Stimulated activated naive CD4-positive, alpha-beta T cell (primary cell): ENCODE results near the gene USP17L17.
"Not testable (repeated sequence)": the region's sequence is repeated elsewhere in the genome, so short reads cannot be mapped to it uniquely, and the experiment has no call there.

Source experiments
- DNase-seq, 6 experiments: peaks; one replicate each; lab custom pipeline; 2025; lab: John Stamatoyannopoulos, UW

Gene USP17L17, protein sequence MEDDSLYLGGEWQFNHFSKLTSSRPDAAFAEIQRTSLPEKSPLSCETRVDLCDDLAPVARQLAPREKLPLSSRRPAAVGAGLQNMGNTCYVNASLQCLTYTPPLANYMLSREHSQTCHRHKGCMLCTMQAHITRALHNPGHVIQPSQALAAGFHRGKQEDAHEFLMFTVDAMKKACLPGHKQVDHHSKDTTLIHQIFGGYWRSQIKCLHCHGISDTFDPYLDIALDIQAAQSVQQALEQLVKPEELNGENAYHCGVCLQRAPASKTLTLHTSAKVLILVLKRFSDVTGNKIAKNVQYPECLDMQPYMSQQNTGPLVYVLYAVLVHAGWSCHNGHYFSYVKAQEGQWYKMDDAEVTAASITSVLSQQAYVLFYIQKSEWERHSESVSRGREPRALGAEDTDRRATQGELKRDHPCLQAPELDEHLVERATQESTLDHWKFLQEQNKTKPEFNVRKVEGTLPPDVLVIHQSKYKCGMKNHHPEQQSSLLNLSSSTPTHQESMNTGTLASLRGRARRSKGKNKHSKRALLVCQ

DNA sequence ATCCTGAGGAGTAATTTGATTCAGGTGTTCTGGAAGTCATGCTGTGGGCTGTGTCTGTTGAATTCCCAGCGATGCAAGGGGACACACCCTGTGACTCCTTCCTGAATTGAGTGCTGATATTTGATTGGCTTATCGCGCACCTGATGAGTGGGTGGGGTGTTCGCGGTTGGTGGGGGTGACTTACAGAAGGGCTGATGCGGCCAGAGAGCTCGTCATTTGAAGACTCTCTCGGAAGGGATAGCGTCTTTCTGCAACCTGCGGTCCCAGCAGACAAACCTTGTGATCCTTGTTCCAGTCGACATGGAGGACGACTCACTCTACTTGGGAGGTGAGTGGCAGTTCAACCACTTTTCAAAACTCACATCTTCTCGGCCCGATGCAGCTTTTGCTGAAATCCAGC, at the start of gene USP17L17:
USP17L17 (plus strand) TSS at position 301 of the 400 bp plus-strand sequence; CDS start at position 301, 0 bp downstream.
- DNase-seq = not testable (repeated sequence)

DNA sequence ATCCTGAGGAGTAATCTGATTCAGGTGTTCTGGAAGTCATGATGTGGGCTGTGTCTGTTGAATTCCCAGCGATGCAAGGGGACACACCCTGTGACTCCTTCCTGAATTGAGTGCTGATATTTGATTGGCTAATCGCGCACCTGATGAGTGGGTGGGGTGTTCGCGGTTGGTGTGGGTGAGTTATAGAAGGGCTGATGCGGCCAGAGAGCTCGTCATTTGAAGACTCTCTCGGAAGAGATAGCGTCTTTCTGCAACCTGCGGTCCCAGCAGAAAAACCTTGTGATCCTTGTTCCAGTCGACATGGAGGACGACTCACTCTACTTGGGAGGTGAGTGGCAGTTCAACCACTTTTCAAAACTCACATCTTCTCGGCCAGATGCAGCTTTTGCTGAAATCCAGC, 33.3 kb upstream of the USP17L17 start, which contains the start of gene USP17L10:
USP17L10 (plus strand) TSS at position 301 of the 400 bp plus-strand sequence; CDS start at position 301, 0 bp downstream.
- not testable (repeated sequence) for DNase-seq

DNA sequence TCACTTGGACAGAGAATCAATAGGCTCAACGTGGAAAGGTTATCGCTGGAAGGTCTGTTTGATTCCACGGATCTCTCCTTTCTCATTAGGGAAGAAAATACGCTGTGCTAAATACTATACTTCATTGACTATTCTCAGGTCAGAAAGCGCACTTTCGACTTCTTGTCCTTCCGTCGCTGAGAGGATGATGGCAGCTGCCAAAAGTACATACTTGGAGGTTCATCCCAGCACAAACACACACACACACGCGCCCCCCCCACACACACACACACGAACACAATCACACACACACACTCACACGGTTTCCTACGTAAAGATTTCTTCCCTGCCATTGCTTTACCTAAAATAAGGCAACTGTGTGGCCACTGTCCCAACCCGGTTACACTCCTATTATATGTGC, 29.0 kb upstream of the USP17L17 start:
- DNase-seq = not testable (repeated sequence)

DNA sequence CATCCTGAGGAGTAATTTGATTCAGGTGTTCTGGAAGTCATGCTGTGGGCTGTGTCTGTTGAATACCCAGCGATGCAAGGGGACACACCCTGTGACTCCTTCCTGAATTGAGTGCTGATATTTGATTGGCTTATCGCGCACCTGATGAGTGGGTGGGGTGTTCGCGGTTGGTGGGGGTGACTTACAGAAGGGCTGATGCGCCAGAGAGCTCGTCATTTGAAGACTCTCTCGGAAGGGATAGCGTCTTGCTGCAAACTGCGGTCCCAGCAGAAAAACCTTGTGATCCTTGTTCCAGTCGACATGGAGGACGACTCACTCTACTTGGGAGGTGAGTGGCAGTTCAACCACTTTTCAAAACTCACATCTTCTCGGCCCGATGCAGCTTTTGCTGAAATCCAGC, 28.6 kb upstream of the USP17L17 start, which contains the start of gene USP17L11:
USP17L11 (plus strand) TSS at position 301 of the 400 bp plus-strand sequence; CDS start at position 301, 0 bp downstream.
- not testable (repeated sequence) for DNase-seq

DNA sequence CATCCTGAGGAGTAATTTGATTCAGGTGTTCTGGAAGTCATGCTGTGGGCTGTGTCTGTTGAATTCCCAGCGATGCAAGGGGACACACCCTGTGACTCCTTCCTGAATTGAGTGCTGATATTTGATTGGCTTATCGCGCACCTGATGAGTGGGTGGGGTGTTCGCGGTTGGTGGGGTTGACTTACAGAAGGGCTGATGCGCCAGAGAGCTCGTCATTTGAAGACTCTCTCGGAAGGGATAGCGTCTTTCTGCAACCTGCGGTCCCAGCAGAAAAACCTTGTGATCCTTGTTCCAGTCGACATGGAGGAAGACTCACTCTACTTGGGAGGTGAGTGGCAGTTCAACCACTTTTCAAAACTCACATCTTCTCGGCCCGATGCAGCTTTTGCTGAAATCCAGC, 23.8 kb upstream of the USP17L17 start, which contains the start of gene USP17L12:
USP17L12 (plus strand) TSS at position 301 of the 400 bp plus-strand sequence; CDS start at position 301, 0 bp downstream.
- DNase-seq = not testable (repeated sequence)

DNA sequence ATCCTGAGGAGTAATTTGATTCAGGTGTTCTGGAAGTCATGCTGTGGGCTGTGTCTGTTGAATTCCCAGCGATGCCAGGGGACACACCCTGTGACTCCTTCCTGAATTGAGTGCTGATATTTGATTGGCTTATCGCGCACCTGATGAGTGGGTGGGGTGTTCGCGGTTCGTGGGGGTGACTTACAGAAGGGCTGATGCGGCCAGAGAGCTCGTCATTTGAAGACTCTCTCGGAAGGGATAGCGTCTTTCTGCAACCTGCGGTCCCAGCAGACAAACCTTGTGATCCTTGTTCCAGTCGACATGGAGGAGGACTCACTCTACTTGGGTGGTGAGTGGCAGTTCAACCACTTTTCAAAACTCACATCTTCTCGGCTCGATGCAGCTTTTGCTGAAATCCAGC, 19.1 kb upstream of the USP17L17 start, which contains the start of gene USP17L13:
USP17L13 (plus strand) TSS at position 301 of the 400 bp plus-strand sequence; CDS start at position 301, 0 bp downstream.
- DNase-seq = not testable (repeated sequence)

DNA sequence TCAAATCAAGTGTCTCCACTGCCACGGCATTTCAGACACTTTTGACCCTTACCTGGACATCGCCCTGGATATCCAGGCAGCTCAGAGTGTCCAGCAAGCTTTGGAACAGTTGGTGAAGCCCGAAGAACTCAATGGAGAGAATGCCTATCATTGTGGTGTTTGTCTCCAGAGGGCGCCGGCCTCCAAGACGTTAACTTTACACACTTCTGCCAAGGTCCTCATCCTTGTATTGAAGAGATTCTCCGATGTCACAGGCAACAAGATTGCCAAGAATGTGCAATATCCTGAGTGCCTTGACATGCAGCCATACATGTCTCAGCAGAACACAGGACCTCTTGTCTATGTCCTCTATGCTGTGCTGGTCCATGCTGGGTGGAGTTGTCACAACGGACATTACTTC, 13.4 kb upstream of the USP17L17 start:
- DNase-seq = not testable (repeated sequence)

DNA sequence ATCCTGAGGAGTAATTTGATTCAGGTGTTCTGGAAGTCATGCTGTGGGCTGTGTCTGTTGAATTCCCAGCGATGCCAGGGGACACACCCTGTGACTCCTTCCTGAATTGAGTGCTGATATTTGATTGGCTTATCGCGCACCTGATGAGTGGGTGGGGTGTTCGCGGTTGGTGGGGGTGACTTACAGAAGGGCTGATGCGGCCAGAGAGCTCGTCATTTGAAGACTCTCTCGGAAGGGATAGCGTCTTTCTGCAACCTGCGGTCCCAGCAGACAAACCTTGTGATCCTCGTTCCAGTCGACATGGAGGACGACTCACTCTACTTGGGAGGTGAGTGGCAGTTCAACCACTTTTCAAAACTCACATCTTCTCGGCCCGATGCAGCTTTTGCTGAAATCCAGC, 9.6 kb upstream of the USP17L17 start, which contains the start of gene USP17L15:
USP17L15 (plus strand) TSS at position 301 of the 400 bp plus-strand sequence; CDS start at position 301, 0 bp downstream.
- DNase-seq = not testable (repeated sequence)

DNA sequence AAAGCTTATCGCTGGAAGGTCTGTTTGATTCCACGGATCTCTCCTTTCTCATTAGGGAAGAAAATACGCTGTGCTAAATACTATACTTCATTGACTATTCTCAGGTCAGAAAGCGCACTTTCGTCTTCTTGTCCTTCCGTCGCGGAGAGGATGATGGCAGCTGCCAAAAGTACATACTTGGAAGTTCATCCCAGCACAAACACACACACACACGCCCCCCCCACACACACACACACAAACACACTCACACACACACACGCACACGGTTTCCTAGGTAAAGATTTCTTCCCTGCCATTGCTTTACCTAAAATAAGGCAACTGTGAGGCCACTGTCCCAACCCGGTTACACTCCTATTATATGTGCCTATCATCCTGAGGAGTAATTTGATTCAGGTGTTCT, 5.2 kb upstream of the USP17L17 start:
- DNase-seq = not testable (repeated sequence)

DNA sequence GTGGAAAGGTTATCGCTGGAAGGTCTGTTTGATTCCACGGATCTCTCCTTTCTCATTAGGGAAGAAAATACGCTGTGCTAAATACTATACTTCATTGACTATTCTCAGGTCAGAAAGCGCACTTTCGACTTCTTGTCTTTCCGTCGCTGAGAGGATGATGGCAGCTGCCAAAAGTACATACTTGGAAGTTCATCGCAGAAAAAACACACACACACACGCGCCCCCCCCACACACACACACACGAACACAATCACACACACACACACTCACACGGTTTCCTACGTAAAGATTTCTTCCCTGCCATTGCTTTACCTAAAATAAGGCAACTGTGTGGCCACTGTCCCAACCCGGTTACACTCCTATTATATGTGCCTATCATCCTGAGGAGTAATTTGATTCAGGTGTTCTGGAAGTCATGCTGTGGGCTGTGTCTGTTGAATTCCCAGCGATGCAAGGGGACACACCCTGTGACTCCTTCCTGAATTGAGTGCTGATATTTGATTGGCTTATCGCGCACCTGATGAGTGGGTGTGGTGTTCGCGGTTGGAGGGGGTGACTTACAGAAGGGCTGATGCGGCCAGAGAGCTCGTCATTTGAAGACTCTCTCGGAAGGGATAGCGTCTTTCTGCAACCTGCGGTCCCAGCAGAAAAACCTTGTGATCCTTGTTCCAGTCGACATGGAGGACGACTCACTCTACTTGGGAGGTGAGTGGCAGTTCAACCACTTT, 4.4 kb downstream of the USP17L17 start, which contains the start of gene USP17L18:
USP17L18 (plus strand) TSS at position 678 of the 728 bp plus-strand sequence; CDS start at position 678, 0 bp downstream.
- not testable (repeated sequence) for DNase-seq

DNA sequence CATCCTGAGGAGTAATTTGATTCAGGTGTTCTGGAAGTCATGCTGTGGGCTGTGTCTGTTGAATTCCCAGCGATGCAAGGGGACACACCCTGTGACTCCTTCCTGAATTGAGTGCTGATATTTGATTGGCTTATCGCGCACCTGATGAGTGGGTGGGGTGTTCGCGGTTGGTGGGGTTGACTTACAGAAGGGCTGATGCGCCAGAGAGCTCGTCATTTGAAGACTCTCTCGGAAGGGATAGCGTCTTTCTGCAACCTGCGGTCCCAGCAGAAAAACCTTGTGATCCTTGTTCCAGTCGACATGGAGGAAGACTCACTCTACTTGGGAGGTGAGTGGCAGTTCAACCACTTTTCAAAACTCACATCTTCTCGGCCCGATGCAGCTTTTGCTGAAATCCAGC, 9.4 kb downstream of the USP17L17 start, which contains the start of gene USP17L19:
USP17L19 (plus strand) TSS at position 301 of the 400 bp plus-strand sequence; CDS start at position 301, 0 bp downstream.
- not testable (repeated sequence) for DNase-seq

DNA sequence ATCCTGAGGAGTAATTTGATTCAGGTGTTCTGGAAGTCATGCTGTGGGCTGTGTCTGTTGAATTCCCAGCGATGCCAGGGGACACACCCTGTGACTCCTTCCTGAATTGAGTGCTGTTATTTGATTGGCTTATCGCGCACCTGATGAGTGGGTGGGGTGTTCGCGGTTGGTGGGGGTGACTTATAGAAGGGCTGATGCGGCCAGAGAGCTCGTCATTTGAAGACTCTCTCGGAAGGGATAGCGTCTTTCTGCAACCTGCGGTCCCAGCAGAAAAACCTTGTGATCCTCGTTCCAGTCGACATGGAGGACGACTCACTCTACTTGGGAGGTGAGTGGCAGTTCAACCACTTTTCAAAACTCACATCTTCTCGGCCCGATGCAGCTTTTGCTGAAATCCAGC, 14.1 kb downstream of the USP17L17 start, which contains the start of gene USP17L20:
USP17L20 (plus strand) TSS at position 301 of the 400 bp plus-strand sequence; CDS start at position 301, 0 bp downstream.
- DNase-seq = not testable (repeated sequence)

DNA sequence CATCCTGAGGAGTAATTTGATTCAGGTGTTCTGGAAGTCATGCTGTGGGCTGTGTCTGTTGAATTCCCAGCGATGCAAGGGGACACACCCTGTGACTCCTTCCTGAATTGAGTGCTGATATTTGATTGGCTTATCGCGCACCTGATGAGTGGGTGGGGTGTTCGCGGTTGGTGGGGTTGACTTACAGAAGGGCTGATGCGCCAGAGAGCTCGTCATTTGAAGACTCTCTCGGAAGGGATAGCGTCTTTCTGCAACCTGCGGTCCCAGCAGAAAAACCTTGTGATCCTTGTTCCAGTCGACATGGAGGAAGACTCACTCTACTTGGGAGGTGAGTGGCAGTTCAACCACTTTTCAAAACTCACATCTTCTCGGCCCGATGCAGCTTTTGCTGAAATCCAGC, 18.9 kb downstream of the USP17L17 start, which contains the start of gene USP17L21:
USP17L21 (plus strand) TSS at position 301 of the 400 bp plus-strand sequence; CDS start at position 301, 0 bp downstream.
- DNase-seq = not testable (repeated sequence)

DNA sequence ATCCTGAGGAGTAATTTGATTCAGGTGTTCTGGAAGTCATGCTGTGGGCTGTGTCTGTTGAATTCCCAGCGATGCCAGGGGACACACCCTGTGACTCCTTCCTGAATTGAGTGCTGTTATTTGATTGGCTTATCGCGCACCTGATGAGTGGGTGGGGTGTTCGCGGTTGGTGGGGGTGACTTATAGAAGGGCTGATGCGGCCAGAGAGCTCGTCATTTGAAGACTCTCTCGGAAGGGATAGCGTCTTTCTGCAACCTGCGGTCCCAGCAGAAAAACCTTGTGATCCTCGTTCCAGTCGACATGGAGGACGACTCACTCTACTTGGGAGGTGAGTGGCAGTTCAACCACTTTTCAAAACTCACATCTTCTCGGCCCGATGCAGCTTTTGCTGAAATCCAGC, 23.6 kb downstream of the USP17L17 start, which contains the start of gene USP17L22:
USP17L22 (plus strand) TSS at position 301 of the 400 bp plus-strand sequence; CDS start at position 301, 0 bp downstream.
- not testable (repeated sequence) for DNase-seq

DNA sequence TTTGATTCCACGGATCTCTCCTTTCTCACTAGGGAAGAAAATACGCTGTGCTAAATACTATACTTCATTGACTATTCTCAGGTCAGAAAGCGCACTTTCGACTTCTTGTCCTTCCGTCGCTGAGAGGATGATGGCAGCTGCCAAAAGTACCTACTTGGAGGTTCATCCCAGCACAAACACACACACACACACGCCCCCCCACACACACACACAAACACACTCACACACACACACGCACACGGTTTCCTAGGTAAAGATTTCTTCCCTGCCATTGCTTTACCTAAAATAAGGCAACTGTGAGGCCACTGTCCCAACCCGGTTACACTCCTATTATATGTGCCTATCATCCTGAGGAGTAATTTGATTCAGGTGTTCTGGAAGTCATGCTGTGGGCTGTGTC, 28.0 kb downstream of the USP17L17 start:
- DNase-seq = not testable (repeated sequence)
